ENCODE measurements around the gene EHMT2. TPM values are rescaled to one million over a fixed set of nuclear protein-coding genes. Genes with fewer than 3 reads are reported as not detected.
"Not testable (repeated sequence)": the region's sequence is repeated elsewhere in the genome, so short reads cannot be mapped to it uniquely, and the experiment has no call there.

The EHMT2 gene
- total RNA-seq, 1 experiment from 2014 or later = 117 TPM

DNA sequence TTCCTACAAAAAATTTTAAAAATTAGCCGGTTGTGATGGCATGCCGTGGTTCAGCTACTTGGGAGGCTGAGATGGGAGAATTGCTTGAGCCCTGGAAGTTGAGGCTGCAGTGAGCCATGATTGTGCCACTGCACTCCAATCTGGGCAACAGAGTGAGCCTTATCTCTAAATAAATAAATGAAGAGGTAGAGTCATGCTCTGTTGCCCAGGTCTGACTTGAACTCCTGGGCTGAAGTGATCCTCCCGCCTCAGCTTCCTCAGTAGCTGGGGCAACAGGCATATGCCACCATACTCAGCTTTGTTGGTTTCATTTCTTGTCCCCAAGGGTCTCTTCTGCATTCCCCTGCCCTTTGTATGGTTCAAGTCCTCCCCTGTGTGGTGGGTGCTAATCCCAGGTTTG is 53.0 kb downstream of the EHMT2 start:
- H3K36me3 ChIP-seq (ENCODE audit: insufficient read depth, low read length, poor library complexity, severe bottlenecking) = peaks cover 17% of the 10 kb centered on the region
- ChIA-PET CTCF (no interaction called here), POLR2A (ENCODE audit: low non-redundant PET) (no interaction called here)
- no peaks in the 10 kb centered on the region for H3K27me3 ChIP-seq (replicated peaks; ENCODE audit: insufficient read depth, low read depth, low read length, poor library complexity)
- no peak overlapping the region for H3K4me3 ChIP-seq (ENCODE audit: low read depth, low read length, poor library complexity, severe bottlenecking)
- intact Hi-C loops (cut with micrococcal nuclease; ENCODE audit: unreplicated experiment) = no loop called here
- no peak for DNase-seq (ENCODE audit: low spot score)
- TF ChIP-seq, protein P1, sequence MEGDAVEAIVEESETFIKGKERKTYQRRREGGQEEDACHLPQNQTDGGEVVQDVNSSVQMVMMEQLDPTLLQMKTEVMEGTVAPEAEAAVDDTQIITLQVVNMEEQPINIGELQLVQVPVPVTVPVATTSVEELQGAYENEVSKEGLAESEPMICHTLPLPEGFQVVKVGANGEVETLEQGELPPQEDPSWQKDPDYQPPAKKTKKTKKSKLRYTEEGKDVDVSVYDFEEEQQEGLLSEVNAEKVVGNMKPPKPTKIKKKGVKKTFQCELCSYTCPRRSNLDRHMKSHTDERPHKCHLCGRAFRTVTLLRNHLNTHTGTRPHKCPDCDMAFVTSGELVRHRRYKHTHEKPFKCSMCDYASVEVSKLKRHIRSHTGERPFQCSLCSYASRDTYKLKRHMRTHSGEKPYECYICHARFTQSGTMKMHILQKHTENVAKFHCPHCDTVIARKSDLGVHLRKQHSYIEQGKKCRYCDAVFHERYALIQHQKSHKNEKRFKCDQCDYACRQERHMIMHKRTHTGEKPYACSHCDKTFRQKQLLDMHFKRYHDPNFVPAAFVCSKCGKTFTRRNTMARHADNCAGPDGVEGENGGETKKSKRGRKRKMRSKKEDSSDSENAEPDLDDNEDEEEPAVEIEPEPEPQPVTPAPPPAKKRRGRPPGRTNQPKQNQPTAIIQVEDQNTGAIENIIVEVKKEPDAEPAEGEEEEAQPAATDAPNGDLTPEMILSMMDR (conservative IDR thresholded peaks at IDR 0.05; ENCODE audit: low read depth, low read length) = no peak
- TF ChIP-seq EZH2 (IDR thresholded peaks at IDR 0.05; ENCODE audit: borderline replicate concordance, low read depth, low read length, poor library complexity, severe bottlenecking) = no peak
- H3K27ac ChIP-seq (ENCODE audit: low read depth, low read length, poor library complexity, severe bottlenecking) = no peak overlapping the region
- no peaks in the 10 kb centered on the region for H3K4me1 ChIP-seq (ENCODE audit: insufficient read depth, low read length, poor library complexity, severe bottlenecking)
- no peaks in the 10 kb centered on the region for H3K9me3 ChIP-seq (ENCODE audit: low read depth, low read length, poor library complexity, severe bottlenecking)
- no TSS peak for BruUV-seq (replicated peaks)

DNA sequence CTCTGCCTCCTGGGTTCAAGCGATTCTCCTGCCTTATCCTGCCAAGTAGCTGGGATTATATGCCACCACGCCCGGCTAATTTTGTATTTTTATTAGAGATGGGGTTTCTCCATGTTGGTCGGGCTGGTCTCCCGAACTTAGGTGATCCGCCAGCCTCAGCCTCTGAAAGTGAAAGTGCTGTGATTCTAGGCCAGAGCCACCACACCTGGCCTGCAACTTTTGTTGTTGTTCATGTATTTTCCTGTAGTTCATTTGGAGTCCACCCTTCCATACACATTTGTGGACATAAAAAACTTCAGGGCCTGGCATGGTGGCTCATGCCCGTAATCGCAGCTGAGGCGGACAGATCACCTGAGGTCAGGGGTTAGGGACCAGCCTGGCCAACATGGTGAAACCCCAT is 55.4 kb downstream of the EHMT2 start:
- H3K27ac ChIP-seq (ENCODE audit: low read depth, low read length, poor library complexity, severe bottlenecking) = no peak overlapping the region
- CTCF ChIA-PET = interaction anchor here (0.7 kb wide), 1 partner anchor 64 kb away, joined by 3 read pairs; no protein-coding TSS in a partner anchor
- peaks cover 12% of the 10 kb centered on the region for H3K4me1 ChIP-seq (ENCODE audit: insufficient read depth, low read length, poor library complexity, severe bottlenecking)
- intact Hi-C loops (cut with micrococcal nuclease; ENCODE audit: unreplicated experiment) = no loop called here
- H3K4me3 ChIP-seq (ENCODE audit: low read depth, low read length, poor library complexity, severe bottlenecking) = no peak overlapping the region
- H3K9me3 ChIP-seq (ENCODE audit: low read depth, low read length, poor library complexity, severe bottlenecking) = no peaks in the 10 kb centered on the region
- POLR2A ChIA-PET (ENCODE audit: low non-redundant PET) = no interaction called here
- no peak for TF ChIP-seq EZH2 (IDR thresholded peaks at IDR 0.05; ENCODE audit: borderline replicate concordance, low read depth, low read length, poor library complexity, severe bottlenecking)
- TF ChIP-seq, protein P1 (conservative IDR thresholded peaks at IDR 0.05; ENCODE audit: low read depth, low read length) = no peak
- H3K27me3 ChIP-seq (replicated peaks; ENCODE audit: insufficient read depth, low read depth, low read length, poor library complexity) = no peaks in the 10 kb centered on the region
- peaks cover 41% of the 10 kb centered on the region for H3K36me3 ChIP-seq (ENCODE audit: insufficient read depth, low read length, poor library complexity, severe bottlenecking)
- BruUV-seq (replicated peaks) = no TSS peak
- no peak for DNase-seq (ENCODE audit: low spot score)

DNA sequence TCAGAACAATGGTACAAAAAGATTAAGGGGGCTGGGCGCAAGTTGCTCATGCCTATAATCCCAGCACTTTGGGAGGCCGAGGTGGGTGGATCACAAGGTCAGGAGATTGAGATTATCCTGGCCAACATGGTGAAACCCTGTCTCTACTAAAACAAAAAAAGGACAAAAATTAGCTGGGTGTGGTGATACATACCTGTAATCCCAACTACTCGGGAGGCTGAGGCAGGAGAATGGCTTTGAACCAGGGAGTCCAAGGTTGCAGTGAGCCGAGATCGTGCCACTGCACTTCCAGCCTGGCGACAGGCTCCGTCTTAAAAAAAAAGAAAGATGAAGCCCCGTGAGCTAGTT is 57.7 kb downstream of the EHMT2 start:
- BruUV-seq (replicated peaks); intact Hi-C loops (cut with micrococcal nuclease; ENCODE audit: unreplicated experiment); DNase-seq (ENCODE audit: low spot score); H3K27me3 ChIP-seq (replicated peaks; ENCODE audit: insufficient read depth, low read depth, low read length, poor library complexity); H3K9me3 ChIP-seq (ENCODE audit: low read depth, low read length, poor library complexity, severe bottlenecking); H3K4me3 ChIP-seq (ENCODE audit: low read depth, low read length, poor library complexity, severe bottlenecking); H3K27ac ChIP-seq (ENCODE audit: low read depth, low read length, poor library complexity, severe bottlenecking); CTCF ChIA-PET: not testable (repeated sequence)
- H3K4me1 ChIP-seq (ENCODE audit: insufficient read depth, low read length, poor library complexity, severe bottlenecking) = peaks cover 12% of the 10 kb centered on the region
- H3K36me3 ChIP-seq (ENCODE audit: insufficient read depth, low read length, poor library complexity, severe bottlenecking) = peaks cover 54% of the 10 kb centered on the region
- POLR2A ChIA-PET (ENCODE audit: low non-redundant PET) = interaction anchor here (0.6 kb wide), 2 partner anchors 33 to 136 kb away, joined by 3 to 4 read pairs; partner anchors contain the start of gene LSM2

DNA sequence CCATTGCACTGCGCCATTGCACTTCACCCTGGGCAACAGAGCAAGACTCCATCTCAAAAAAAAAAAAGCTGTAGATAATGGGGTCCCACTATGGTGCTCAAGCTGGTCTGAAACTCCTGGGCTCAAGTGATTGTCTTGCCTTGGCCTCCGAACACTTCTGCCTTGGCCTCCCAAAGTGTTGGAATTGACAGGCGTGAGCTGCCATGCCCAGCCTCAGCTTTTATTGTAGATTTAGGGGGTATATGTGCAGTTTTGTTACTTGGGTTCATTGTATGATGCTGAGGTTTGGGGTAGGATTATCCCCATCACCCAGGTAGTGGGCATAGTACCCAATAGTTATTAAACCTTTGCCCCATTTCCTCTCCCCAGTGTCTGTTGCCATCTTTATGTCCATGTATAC is 58.5 kb downstream of the EHMT2 start:
- POLR2A ChIA-PET (ENCODE audit: low non-redundant PET) = no interaction called here
- Histone ChIP-seq H3K36me3 (ENCODE audit: insufficient read depth, low read length, poor library complexity, severe bottlenecking) (peaks cover 54% of the 10 kb centered on the region), H3K27me3 (replicated peaks; ENCODE audit: insufficient read depth, low read depth, low read length, poor library complexity) (no peaks in the 10 kb centered on the region), H3K4me1 (ENCODE audit: insufficient read depth, low read length, poor library complexity, severe bottlenecking) (peaks cover 16% of the 10 kb centered on the region), H3K27ac (ENCODE audit: low read depth, low read length, poor library complexity, severe bottlenecking) (no peak overlapping the region), H3K4me3 (ENCODE audit: low read depth, low read length, poor library complexity, severe bottlenecking) (peak overlapping the region; percentile 74), H3K9me3 (ENCODE audit: low read depth, low read length, poor library complexity, severe bottlenecking) (no peaks in the 10 kb centered on the region)
- intact Hi-C loops (cut with micrococcal nuclease; ENCODE audit: unreplicated experiment) = no loop called here
- TF ChIP-seq, protein P1 (conservative IDR thresholded peaks at IDR 0.05; ENCODE audit: low read depth, low read length) = no peak
- no peak for TF ChIP-seq EZH2 (IDR thresholded peaks at IDR 0.05; ENCODE audit: borderline replicate concordance, low read depth, low read length, poor library complexity, severe bottlenecking)
- CTCF ChIA-PET = no interaction called here
- no peak for DNase-seq (ENCODE audit: low spot score)
- BruUV-seq (replicated peaks) = no TSS peak

DNA sequence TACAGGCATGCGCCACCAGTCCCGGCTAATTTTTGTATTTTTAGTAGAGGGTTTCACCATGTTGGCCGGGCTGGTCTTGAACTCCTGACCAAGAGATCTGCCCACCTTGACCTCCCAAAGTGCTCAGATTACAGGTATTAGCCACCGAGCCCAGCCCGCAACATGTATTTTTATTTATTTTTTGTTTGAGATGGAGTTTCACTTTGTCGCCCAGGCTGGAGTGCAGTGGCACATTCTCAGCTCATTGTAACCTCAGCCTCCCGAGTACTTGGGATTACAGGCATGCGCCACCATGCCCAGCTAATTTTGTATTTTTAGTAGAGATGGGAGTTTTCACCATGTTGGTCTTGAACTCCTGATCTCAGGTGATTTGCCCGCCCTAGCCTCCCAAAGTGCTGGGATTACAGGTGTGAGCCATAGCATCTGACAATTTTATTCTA is 59.4 kb downstream of the EHMT2 start:
- Histone ChIP-seq H3K4me3 (ENCODE audit: low read depth, low read length, poor library complexity, severe bottlenecking) (peak overlapping the region; percentile 74), H3K4me1 (ENCODE audit: insufficient read depth, low read length, poor library complexity, severe bottlenecking) (peaks cover 17% of the 10 kb centered on the region), H3K36me3 (ENCODE audit: insufficient read depth, low read length, poor library complexity, severe bottlenecking) (peaks cover 54% of the 10 kb centered on the region)
- DNase-seq (ENCODE audit: low spot score); H3K9me3 ChIP-seq (ENCODE audit: low read depth, low read length, poor library complexity, severe bottlenecking); BruUV-seq (replicated peaks); POLR2A ChIA-PET (ENCODE audit: low non-redundant PET); CTCF ChIA-PET; H3K27ac ChIP-seq (ENCODE audit: low read depth, low read length, poor library complexity, severe bottlenecking); H3K27me3 ChIP-seq (replicated peaks; ENCODE audit: insufficient read depth, low read depth, low read length, poor library complexity); intact Hi-C loops (cut with micrococcal nuclease; ENCODE audit: unreplicated experiment): not testable (repeated sequence)

All from A673 (cell line).